ENCODE results near the gene NCEH1.

NCEH1 gene

GRCh38 chr3:172658344-172659245 is 52.3 kb downstream of the NCEH1 start:
- no peak for DNase-seq (ENCODE audit: low read depth)
- TF ChIP-seq, protein P1, sequence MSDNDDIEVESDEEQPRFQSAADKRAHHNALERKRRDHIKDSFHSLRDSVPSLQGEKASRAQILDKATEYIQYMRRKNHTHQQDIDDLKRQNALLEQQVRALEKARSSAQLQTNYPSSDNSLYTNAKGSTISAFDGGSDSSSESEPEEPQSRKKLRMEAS (IDR thresholded peaks at IDR 0.05; ENCODE audit: low read depth, low read length), result no peak
- TF ChIP-seq CTCF (IDR thresholded peaks at IDR 0.05; ENCODE audit: low read depth, low read length) (no peak), POLR2A (IDR thresholded peaks at IDR 0.05; ENCODE audit: extremely low read depth, insufficient read length) (no peak), MYC (IDR thresholded peaks at IDR 0.05; ENCODE audit: low read depth, low read length) (no peak)
- no peak overlapping the region for H3K4me3 ChIP-seq (ENCODE audit: low read depth, low read length)

GRCh38 chr3:172656602-172657001 is 54.3 kb downstream of the NCEH1 start:
- no peak for TF ChIP-seq CTCF (IDR thresholded peaks at IDR 0.05; ENCODE audit: low read depth, low read length)
- TF ChIP-seq, protein P1 (IDR thresholded peaks at IDR 0.05; ENCODE audit: low read depth, low read length), result no peak
- TF ChIP-seq POLR2A (IDR thresholded peaks at IDR 0.05; ENCODE audit: extremely low read depth, insufficient read length), result no peak
- no peak for TF ChIP-seq MYC (IDR thresholded peaks at IDR 0.05; ENCODE audit: low read depth, low read length)
- no peak for DNase-seq (ENCODE audit: low read depth)
- H3K4me3 ChIP-seq (ENCODE audit: low read depth, low read length), result no peak overlapping the region

DNA sequence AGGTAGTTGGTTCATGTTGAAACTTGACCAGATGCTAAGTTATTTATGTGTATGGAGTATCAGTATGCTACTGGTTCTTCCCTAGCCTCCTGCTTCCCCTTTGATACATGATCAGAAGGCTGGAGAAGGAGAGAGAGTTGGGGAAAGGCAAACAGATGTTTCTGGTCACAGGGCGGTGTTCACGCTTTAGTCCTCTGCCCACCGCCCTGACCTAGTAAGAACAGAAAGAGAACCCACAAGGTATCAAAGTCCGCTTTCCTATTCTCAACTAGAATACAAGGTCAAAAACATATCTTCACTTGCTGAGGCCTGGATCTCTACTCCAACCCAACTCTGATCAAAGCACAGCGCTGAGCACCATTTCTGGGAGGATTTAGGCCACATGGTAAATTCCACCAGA is 55.5 kb downstream of the NCEH1 start:
- no peak overlapping the region for H3K4me3 ChIP-seq (ENCODE audit: low read depth, low read length)
- TF ChIP-seq CTCF (IDR thresholded peaks at IDR 0.05; ENCODE audit: low read depth, low read length) (no peak), POLR2A (IDR thresholded peaks at IDR 0.05; ENCODE audit: extremely low read depth, insufficient read length) (no peak), MYC (IDR thresholded peaks at IDR 0.05; ENCODE audit: low read depth, low read length) (no peak)
- TF ChIP-seq, protein P1 (IDR thresholded peaks at IDR 0.05; ENCODE audit: low read depth, low read length), result no peak
- no peak for DNase-seq (ENCODE audit: low read depth)

DNA sequence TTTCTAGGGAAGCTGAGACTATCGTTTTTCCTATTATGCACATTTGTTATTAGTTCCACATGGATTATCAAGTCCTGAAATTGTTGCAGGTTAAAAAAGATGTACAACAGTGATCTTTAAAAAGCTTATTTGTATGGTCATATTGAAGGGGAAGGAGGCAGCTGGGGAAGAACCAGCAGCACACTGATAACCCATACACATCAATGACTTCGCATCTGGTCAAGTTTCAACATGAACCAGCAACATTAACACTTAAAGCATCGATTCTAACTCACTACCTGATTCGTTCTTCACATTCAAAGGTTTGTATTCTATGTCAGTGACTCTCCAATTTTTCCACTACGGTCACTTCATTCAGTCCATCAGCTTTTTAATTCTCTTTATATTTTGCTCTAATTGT is 56.4 kb downstream of the NCEH1 start:
- no peak for TF ChIP-seq POLR2A (IDR thresholded peaks at IDR 0.05; ENCODE audit: extremely low read depth, insufficient read length)
- TF ChIP-seq CTCF (IDR thresholded peaks at IDR 0.05; ENCODE audit: low read depth, low read length), result no peak
- TF ChIP-seq, protein P1 (IDR thresholded peaks at IDR 0.05; ENCODE audit: low read depth, low read length), result no peak
- H3K4me3 ChIP-seq (ENCODE audit: low read depth, low read length), result no peak overlapping the region
- no peak for DNase-seq (ENCODE audit: low read depth)

DNA sequence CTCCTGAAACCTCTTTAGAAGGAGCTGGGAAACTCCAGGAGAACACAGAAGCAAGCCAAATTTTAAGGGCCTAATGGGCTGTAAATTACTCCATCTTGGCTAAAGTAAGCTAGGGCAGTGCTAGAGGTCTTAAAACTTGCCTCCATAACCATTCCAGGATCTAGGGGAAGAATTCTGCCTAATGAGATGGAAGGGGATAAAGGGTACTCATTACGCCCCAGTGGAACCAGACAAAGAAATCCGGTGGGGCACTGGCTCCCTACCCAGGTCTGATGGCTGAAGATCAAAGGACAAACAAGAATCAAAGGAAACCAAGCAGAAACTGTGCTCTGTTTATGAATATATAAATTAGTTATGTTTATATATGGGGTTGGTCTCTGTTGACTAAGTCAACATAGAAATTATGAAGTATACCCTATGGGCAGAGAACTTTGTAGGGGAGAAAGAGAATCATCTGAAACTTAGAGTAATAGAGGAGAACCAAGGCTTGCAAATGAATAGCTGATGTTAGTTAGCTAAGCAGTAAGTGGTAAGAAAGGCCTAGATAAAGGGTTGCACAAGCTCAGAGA is 57.8 kb downstream of the NCEH1 start:
- TF ChIP-seq CTCF (IDR thresholded peaks at IDR 0.05; ENCODE audit: low read depth, low read length) (no peak), POLR2A (IDR thresholded peaks at IDR 0.05; ENCODE audit: extremely low read depth, insufficient read length) (no peak), MYC (IDR thresholded peaks at IDR 0.05; ENCODE audit: low read depth, low read length) (no peak)
- TF ChIP-seq, protein P1 (IDR thresholded peaks at IDR 0.05; ENCODE audit: low read depth, low read length), result no peak
- no peak overlapping the region for H3K4me3 ChIP-seq (ENCODE audit: low read depth, low read length)
- no peak for DNase-seq (ENCODE audit: low read depth)
